HCT116 (cell line): ENCODE results near the gene GRIK5. TPM values are rescaled to one million over a fixed set of nuclear protein-coding genes. Genes with fewer than 3 reads are reported as not detected.

Source experiments
- ATAC-seq: fragments of 200-7000 bp; cut with Tn5 transposase; 2 replicates; pipeline ENCODE4 v1.9.1; 2020; ENCODE audit warnings: mild to moderate bottlenecking, moderate library complexity
- BruUV-seq: library from RNA; stranded (reverse); fragments of 400-500 nt; replicated peaks from 2 replicates; lab custom pipeline; 2021; lab: Mats Ljungman, UMichigan
- CTCF ChIA-PET: fragments of 300-600 bp; sonication (Branson Sonifier 250); formaldehyde crosslinking; loops from one replicate; lab custom pipeline; 2021; ENCODE audit warnings: antibody characterized with exemption; lab: Charles Lee
- POLR2A ChIA-PET: fragments of 300-600, 350-600 bp; sonication (Branson Sonifier 250); formaldehyde crosslinking; loops from one replicate; lab custom pipeline; 2021; ENCODE audit warnings: antibody characterized with exemption; lab: Charles Lee
- RAD21 ChIA-PET, 2 experiments: fragments of 300-600 bp; sonication (Branson Sonifier 250); formaldehyde crosslinking; loops; one replicate each; lab custom pipeline; 2023; ENCODE audit warnings: low total read pairs in 2 of 2; ENCODE audit not compliant: uncharacterized antibody in 2 of 2, unreplicated experiment in 2 of 2, low non-redundant PET in 1 of 2; lab: Charles Lee
- DNase-seq: peaks from one replicate; pipeline ENCODE4 v3.0.0-alpha.2; 2010; ENCODE audit warnings: low read depth, low spot score
- H2AFZ ChIP-seq: fragments of 200-600 bp; shearing (Covaris generic), sonication (generic); 2 replicates; pipeline ENCODE4 v1.6.1; 2017; ENCODE audit warnings: low read depth, mixed run types, mixed read lengths, antibody characterized with exemption, low read length; ENCODE audit not compliant: poor library complexity, severe bottlenecking
- H3K27ac ChIP-seq: 2 replicates; pipeline ENCODE4 v1.5.1; 2012; ENCODE audit warnings: low read depth, low read length
- H3K27me3 ChIP-seq: fragments of 200-600 bp; sonication (generic); 2 replicates; pipeline ENCODE4 v1.6.1; 2016; ENCODE audit warnings: mixed run types, low read length, mixed read lengths; ENCODE audit not compliant: insufficient read depth
- H3K36me3 ChIP-seq, 2 experiments: fragments of 200-500 bp in 1 of 2; fragments of 200-600 bp in 1 of 2; sonication (Bioruptor generic) in 1 of 2; sonication (generic) in 1 of 2; 2 replicates each; pipeline versions ENCODE4 v1.5.1 to v1.6.1; 2014 to 2016; ENCODE audit warnings: low read length in 2 of 2, inconsistent platforms in 1 of 2, mixed read lengths in 1 of 2, mixed run types in 1 of 2; ENCODE audit not compliant: insufficient read depth in 2 of 2, control insufficient read depth in 1 of 2
- H3K4me1 ChIP-seq, 2 experiments: fragments of 200-600 bp in 1 of 2; sonication (generic) in 1 of 2; 2 replicates each; pipeline versions ENCODE4 v1.5.1 to v1.6.1; 2012 to 2017; ENCODE audit warnings: low read length in 2 of 2, inconsistent platforms in 1 of 2, mild to moderate bottlenecking in 1 of 2, mixed read lengths in 1 of 2, mixed run types in 1 of 2, moderate library complexity in 1 of 2; ENCODE audit not compliant: insufficient read depth in 2 of 2, control insufficient read depth in 1 of 2
- H3K4me2 ChIP-seq: fragments of 200-600 bp; sonication (generic); 2 replicates; pipeline ENCODE4 v1.6.1; 2017; ENCODE audit warnings: mixed run types, low read length, mixed read lengths
- H3K4me3 ChIP-seq, 2 experiments: fragments of 200-600 bp in 1 of 2; sonication (generic) in 1 of 2; replicated peaks in 1 of 2; 2 replicates each; pipeline ENCODE4 v1.5.1; 2011 to 2016; ENCODE audit warnings: low read length in 2 of 2, control low read depth in 1 of 2, low read depth in 1 of 2, mild to moderate bottlenecking in 1 of 2, mixed read lengths in 1 of 2, mixed run types in 1 of 2
- H3K79me2 ChIP-seq: fragments of 200-600 bp; sonication (generic); 2 replicates; pipeline ENCODE4 v1.6.1; 2017; ENCODE audit warnings: mild to moderate bottlenecking, mixed run types, low read length, moderate library complexity, mixed read lengths; ENCODE audit not compliant: insufficient read depth
- H3K9ac ChIP-seq: fragments of 200-600 bp; sonication (generic); 2 replicates; pipeline ENCODE4 v1.6.1; 2016; ENCODE audit warnings: low read length, mixed read lengths
- H3K9me2 ChIP-seq: fragments of 200-600 bp; sonication (generic), shearing (Covaris generic); 2 replicates; pipeline ENCODE4 v1.6.1; 2017; ENCODE audit warnings: mixed run types, mild to moderate bottlenecking, moderate library complexity; ENCODE audit not compliant: insufficient read depth
- H3K9me3 ChIP-seq, 2 experiments: fragments of 200-500 bp in 1 of 2; fragments of 200-600 bp in 1 of 2; sonication (Bioruptor generic) in 1 of 2; sonication (generic) in 1 of 2; 2 replicates each; pipeline ENCODE4 v1.6.1; 2014 to 2017; ENCODE audit warnings: low read length in 2 of 2, mixed read lengths in 2 of 2, inconsistent platforms in 1 of 2, low read depth in 1 of 2, mild to moderate bottlenecking in 1 of 2, mixed run types in 1 of 2, moderate library complexity in 1 of 2; ENCODE audit not compliant: control insufficient read depth in 1 of 2, insufficient read depth in 1 of 2
- H4K20me1 ChIP-seq: fragments of 200-600 bp; sonication (generic), shearing (Covaris generic); 2 replicates; pipeline ENCODE4 v1.6.1; 2017; ENCODE audit warnings: mixed run types, mild to moderate bottlenecking, moderate library complexity; ENCODE audit not compliant: insufficient read depth
- ELF1 ChIP-seq: IDR thresholded peaks from 2 replicates; pipeline ENCODE4 v1.6.1; 2012; ENCODE audit warnings: low read depth, borderline replicate concordance
- EZH2 ChIP-seq: fragments of 200-600 bp; sonication (generic); IDR thresholded peaks from 2 replicates; pipeline ENCODE4 v1.6.1; 2017; ENCODE audit warnings: antibody characterized with exemption, mixed run types
- EZH2phosphoT487 ChIP-seq: fragments of 200-600 bp; IDR thresholded peaks from 2 replicates; pipeline ENCODE4 v1.6.1; 2018; ENCODE audit warnings: antibody characterized with exemption, borderline replicate concordance
- FOSL1 ChIP-seq: IDR thresholded peaks from 2 replicates; pipeline ENCODE4 v1.6.1; 2012; ENCODE audit warnings: low read depth
- JUND ChIP-seq: IDR thresholded peaks from 2 replicates; pipeline ENCODE4 v1.6.1; 2012
- POLR2AphosphoS5 ChIP-seq: IDR thresholded peaks from 2 replicates; pipeline ENCODE4 v1.6.1; 2011; ENCODE audit warnings: mild to moderate bottlenecking, low read depth, low read length, moderate library complexity
- SIN3A ChIP-seq: IDR thresholded peaks from 2 replicates; pipeline ENCODE4 v1.6.1; 2012; ENCODE audit warnings: low read depth
- SP1 ChIP-seq: IDR thresholded peaks from 2 replicates; pipeline ENCODE4 v1.6.1; 2012; ENCODE audit warnings: low read depth
- SRF ChIP-seq: IDR thresholded peaks from 2 replicates; pipeline ENCODE4 v1.6.1; 2012; ENCODE audit warnings: low read depth
- TCF7L2 ChIP-seq: IDR thresholded peaks from 2 replicates; pipeline ENCODE4 v1.7.0; 2011; ENCODE audit warnings: borderline replicate concordance, inconsistent platforms; ENCODE audit not compliant: insufficient read depth, insufficient read length; ENCODE audit errors: extremely low read depth
- ZFX ChIP-seq: fragments of 450-650 bp; IDR thresholded peaks from 2 replicates; pipeline ENCODE4 v1.6.1; 2017
- intact Hi-C: fragments of 100-400 bp; cut with micrococcal nuclease; formaldehyde crosslinking; loops from 2 replicates; pipeline ENCODE4 v1.10.0; 2022
- total RNA-seq: library from RNA; stranded (reverse); gene quantifications from one replicate; pipeline ENCODE4 v1.2.1, GENCODE V29; 2021; ENCODE audit not compliant: unreplicated experiment
- TF ChIP-seq, protein P1 (sequence below): IDR thresholded peaks from 2 replicates; pipeline ENCODE4 v1.6.1; 2011; ENCODE audit warnings: mild to moderate bottlenecking, low read length, moderate library complexity; ENCODE audit not compliant: insufficient replicate concordance; ENCODE audit errors: extremely low read depth
- TF ChIP-seq, protein P2 (sequence below): IDR thresholded peaks from 2 replicates; pipeline ENCODE4 v1.6.1; 2012; ENCODE audit warnings: low read depth
- TF ChIP-seq, protein P3 (sequence below): IDR thresholded peaks from 2 replicates; pipeline ENCODE4 v1.6.1; 2012

The GRIK5 gene
- total RNA-seq, 1 experiment from 2014 or later: 1.7 TPM

DNA sequence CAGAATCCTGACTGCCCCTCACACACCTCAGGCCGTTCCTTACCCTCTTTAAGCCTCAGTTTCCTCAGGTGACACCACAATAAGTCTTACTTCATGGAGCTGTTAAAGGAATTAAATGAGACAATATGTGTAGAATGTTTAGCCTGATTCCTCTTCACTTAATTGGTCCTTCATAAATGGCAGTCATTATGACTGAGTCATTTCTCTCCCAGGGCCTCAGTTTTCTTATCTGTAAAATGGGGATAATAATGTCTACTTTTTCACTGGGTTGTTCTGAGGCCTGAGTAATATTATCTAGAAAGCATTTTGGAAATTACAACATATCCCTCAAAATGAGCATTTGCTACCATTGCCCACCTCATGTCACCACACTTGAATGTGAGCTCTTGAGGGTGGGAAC, 40.7 kb upstream of the GRIK5 start:
- Histone ChIP-seq H3K4me1 (peaks cover 24 to 37% of the 10 kb centered on the region in 2 experiments), H3K27me3 (peaks cover 7% of the 10 kb centered on the region; the same call in 1 of the 2 replicates), H3K27ac (no peak overlapping the region), H3K79me2 (no peaks in the 10 kb centered on the region), H2AFZ (no peak overlapping the region), H3K9me2 (no peaks in the 10 kb centered on the region), H3K4me3 (no peak overlapping the region), H3K9me3 (no peaks in the 10 kb centered on the region), H3K36me3 (no peaks in the 10 kb centered on the region), H3K9ac (no peak overlapping the region), H3K4me2 (no peak overlapping the region), H4K20me1 (no peaks in the 10 kb centered on the region)
- DNase-seq: no peak
- ChIA-PET POLR2A (no interaction called here), CTCF (interaction anchor here (1.0 to 2.8 kb wide), 5 partner anchors 10 to 330 kb away, joined by 3 to 10 read pairs (median 4); no protein-coding TSS in a partner anchor), RAD21 (no interaction called here)
- TF ChIP-seq ELF1: no peak
- no peak for TF ChIP-seq ZFX
- TF ChIP-seq EZH2phosphoT487: no peak
- no peak for TF ChIP-seq JUND
- no peak for TF ChIP-seq SP1
- no peak for ATAC-seq
- no TSS peak for BruUV-seq
- intact Hi-C loops: no loop called here

DNA sequence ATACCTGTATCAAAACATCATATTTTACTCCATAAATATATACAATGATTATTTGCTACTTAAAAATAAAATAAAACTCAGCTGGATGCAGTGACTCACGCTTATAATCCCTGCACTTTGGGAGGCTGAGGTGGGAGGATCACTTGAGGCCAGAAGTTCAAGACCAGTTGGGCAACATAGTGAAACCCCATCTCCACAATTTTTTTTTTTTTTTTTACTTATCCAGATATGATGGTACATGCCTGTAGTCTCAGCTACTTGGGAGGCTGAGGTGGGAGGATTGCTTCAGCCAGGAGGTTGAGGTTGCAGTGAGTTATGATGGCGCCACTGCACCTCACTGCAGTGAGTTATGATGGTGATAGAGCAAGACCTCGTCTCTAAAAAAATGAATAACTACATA, 39.9 kb upstream of the GRIK5 start:
- H3K4me1 ChIP-seq: peaks cover 24 to 37% of the 10 kb centered on the region in 2 experiments
- peaks cover 15% of the 10 kb centered on the region; the same call in 1 of the 2 replicates for H3K27me3 ChIP-seq
- intact Hi-C loops: loop anchor here (5.0 kb wide), 2 partner anchors 287 to 327 kb away; no protein-coding TSS in a partner anchor
- DNase-seq (no peak), ATAC-seq (no peak)
- ChIA-PET POLR2A (no interaction called here), CTCF (interaction anchor here (1.1 to 2.8 kb wide), 5 partner anchors 10 to 330 kb away, joined by 3 to 10 read pairs (median 6); partner anchors contain the start of gene GSK3A), RAD21 (no interaction called here)
- H4K20me1 ChIP-seq: no peaks in the 10 kb centered on the region
- no peak overlapping the region for H2AFZ ChIP-seq
- no peaks in the 10 kb centered on the region for H3K36me3 ChIP-seq
- no peaks in the 10 kb centered on the region for H3K79me2 ChIP-seq
- no peak overlapping the region for H3K27ac ChIP-seq
- H3K9ac ChIP-seq: no peak overlapping the region
- no peak overlapping the region for H3K4me3 ChIP-seq
- H3K4me2 ChIP-seq: no peak overlapping the region
- no peaks in the 10 kb centered on the region for H3K9me3 ChIP-seq
- no peaks in the 10 kb centered on the region for H3K9me2 ChIP-seq
- BruUV-seq: no TSS peak
- TF ChIP-seq FOSL1 (no peak), JUND (no peak), SRF (no peak), EZH2 (no peak), SIN3A (no peak), POLR2AphosphoS5 (no peak), ELF1 (no peak), ZFX (no peak), TCF7L2 (no peak)
- TF ChIP-seq, protein P1, sequence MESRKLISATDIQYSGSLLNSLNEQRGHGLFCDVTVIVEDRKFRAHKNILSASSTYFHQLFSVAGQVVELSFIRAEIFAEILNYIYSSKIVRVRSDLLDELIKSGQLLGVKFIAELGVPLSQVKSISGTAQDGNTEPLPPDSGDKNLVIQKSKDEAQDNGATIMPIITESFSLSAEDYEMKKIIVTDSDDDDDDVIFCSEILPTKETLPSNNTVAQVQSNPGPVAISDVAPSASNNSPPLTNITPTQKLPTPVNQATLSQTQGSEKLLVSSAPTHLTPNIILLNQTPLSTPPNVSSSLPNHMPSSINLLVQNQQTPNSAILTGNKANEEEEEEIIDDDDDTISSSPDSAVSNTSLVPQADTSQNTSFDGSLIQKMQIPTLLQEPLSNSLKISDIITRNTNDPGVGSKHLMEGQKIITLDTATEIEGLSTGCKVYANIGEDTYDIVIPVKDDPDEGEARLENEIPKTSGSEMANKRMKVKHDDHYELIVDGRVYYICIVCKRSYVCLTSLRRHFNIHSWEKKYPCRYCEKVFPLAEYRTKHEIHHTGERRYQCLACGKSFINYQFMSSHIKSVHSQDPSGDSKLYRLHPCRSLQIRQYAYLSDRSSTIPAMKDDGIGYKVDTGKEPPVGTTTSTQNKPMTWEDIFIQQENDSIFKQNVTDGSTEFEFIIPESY: no peak
- TF ChIP-seq, protein P2, sequence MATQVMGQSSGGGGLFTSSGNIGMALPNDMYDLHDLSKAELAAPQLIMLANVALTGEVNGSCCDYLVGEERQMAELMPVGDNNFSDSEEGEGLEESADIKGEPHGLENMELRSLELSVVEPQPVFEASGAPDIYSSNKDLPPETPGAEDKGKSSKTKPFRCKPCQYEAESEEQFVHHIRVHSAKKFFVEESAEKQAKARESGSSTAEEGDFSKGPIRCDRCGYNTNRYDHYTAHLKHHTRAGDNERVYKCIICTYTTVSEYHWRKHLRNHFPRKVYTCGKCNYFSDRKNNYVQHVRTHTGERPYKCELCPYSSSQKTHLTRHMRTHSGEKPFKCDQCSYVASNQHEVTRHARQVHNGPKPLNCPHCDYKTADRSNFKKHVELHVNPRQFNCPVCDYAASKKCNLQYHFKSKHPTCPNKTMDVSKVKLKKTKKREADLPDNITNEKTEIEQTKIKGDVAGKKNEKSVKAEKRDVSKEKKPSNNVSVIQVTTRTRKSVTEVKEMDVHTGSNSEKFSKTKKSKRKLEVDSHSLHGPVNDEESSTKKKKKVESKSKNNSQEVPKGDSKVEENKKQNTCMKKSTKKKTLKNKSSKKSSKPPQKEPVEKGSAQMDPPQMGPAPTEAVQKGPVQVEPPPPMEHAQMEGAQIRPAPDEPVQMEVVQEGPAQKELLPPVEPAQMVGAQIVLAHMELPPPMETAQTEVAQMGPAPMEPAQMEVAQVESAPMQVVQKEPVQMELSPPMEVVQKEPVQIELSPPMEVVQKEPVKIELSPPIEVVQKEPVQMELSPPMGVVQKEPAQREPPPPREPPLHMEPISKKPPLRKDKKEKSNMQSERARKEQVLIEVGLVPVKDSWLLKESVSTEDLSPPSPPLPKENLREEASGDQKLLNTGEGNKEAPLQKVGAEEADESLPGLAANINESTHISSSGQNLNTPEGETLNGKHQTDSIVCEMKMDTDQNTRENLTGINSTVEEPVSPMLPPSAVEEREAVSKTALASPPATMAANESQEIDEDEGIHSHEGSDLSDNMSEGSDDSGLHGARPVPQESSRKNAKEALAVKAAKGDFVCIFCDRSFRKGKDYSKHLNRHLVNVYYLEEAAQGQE: no peak
- TF ChIP-seq, protein P3, sequence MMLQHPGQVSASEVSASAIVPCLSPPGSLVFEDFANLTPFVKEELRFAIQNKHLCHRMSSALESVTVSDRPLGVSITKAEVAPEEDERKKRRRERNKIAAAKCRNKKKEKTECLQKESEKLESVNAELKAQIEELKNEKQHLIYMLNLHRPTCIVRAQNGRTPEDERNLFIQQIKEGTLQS: no peak
